HEK293 (cell line): ENCODE results near the gene MPHOSPH6.
A peak's percentile ranks its signal among the peaks of the same experiment; 100 is the strongest.

Source experiments
- CTCF ChIA-PET: fragments of 350-600 bp; formaldehyde crosslinking; extraction: SDS; loops from one replicate; lab custom pipeline; 2021; ENCODE audit warnings: antibody characterized with exemption; lab: Yijun Ruan, JAX
- POLR2A ChIA-PET: fragments of 300-600 bp; formaldehyde crosslinking; extraction: SDS; loops from one replicate; lab custom pipeline; 2020; ENCODE audit warnings: antibody characterized with exemption, inconsistent platforms; lab: Yijun Ruan, JAX
- H3K27ac ChIP-seq: fragments of 200-500 bp; sonication (Bioruptor generic); 2 replicates; pipeline ENCODE4 v1.5.1; 2014; ENCODE audit warnings: low read depth, low read length, control low read depth, inconsistent platforms; ENCODE audit errors: extremely low read depth
- H3K36me3 ChIP-seq, 2 experiments: fragments of 200-500 bp in 1 of 2; sonication (Bioruptor generic) in 1 of 2; 1 replicate in 1 of 2; 2 replicates in 1 of 2; pipeline ENCODE4 v1.5.1; 2014 to 2017; ENCODE audit warnings: inconsistent platforms in 2 of 2, low read length in 2 of 2; ENCODE audit not compliant: control insufficient read depth in 2 of 2, insufficient read depth in 1 of 2
- H3K4me1 ChIP-seq: fragments of 200-500 bp; sonication (Bioruptor generic); 2 replicates; pipeline ENCODE4 v1.5.1; 2014; ENCODE audit warnings: mild to moderate bottlenecking, low read length, inconsistent platforms; ENCODE audit not compliant: control insufficient read depth, insufficient read depth
- H3K4me3 ChIP-seq: 2 replicates; pipeline ENCODE4 v1.5.1; 2011; ENCODE audit warnings: low read depth, mild to moderate bottlenecking, control low read depth, low read length, moderate library complexity
- H3K9me3 ChIP-seq: fragments of 200-500 bp; sonication (Bioruptor generic); 2 replicates; pipeline ENCODE4 v1.5.1; 2014; ENCODE audit warnings: low read depth, low read length, inconsistent platforms; ENCODE audit not compliant: control insufficient read depth, insufficient read depth
- GLIS1 ChIP-seq: fragments of 450-650 bp; formaldehyde crosslinking; IDR thresholded peaks from 2 replicates; pipeline ENCODE4 v1.5.1; 2016; ENCODE audit warnings: missing biosample characterization, missing genetic modification characterization
- HOXA7 ChIP-seq: sonication (generic); formaldehyde crosslinking; IDR thresholded peaks from 2 replicates; pipeline ENCODE4 v1.8.1; 2022; ENCODE audit warnings: missing genetic modification reagents, borderline replicate concordance
- KLF8 ChIP-seq: fragments of 450-650 bp; formaldehyde crosslinking; IDR thresholded peaks from 2 replicates; pipeline ENCODE4 v1.5.1; 2016; ENCODE audit warnings: missing biosample characterization, missing genetic modification characterization
- SALL2 ChIP-seq: fragments of 450-650 bp; formaldehyde crosslinking; IDR thresholded peaks from 2 replicates; pipeline ENCODE4 v1.5.0; 2017; ENCODE audit warnings: missing biosample characterization, mild to moderate bottlenecking, missing genetic modification characterization, borderline replicate concordance
- WT1 ChIP-seq: fragments of 450-650 bp; formaldehyde crosslinking; IDR thresholded peaks from 2 replicates; pipeline ENCODE4 v1.5.1; 2016; ENCODE audit warnings: missing biosample characterization, missing genetic modification characterization
- ZFHX2 ChIP-seq: fragments of 450-650 bp; formaldehyde crosslinking; conservative IDR thresholded peaks from 2 replicates; pipeline ENCODE4 v1.5.1; 2016; ENCODE audit warnings: missing biosample characterization, missing genetic modification characterization
- ZNF138 ChIP-seq: fragments of 450-650 bp; formaldehyde crosslinking; IDR thresholded peaks from 2 replicates; pipeline ENCODE4 v1.5.1; 2016; ENCODE audit warnings: missing biosample characterization, missing genetic modification characterization, borderline replicate concordance
- ZNF140 ChIP-seq: fragments of 450-650 bp; formaldehyde crosslinking; IDR thresholded peaks from 2 replicates; pipeline ENCODE4 v1.5.1; 2016; ENCODE audit warnings: missing biosample characterization, missing genetic modification characterization
- ZNF248 ChIP-seq: fragments of 450-650 bp; formaldehyde crosslinking; IDR thresholded peaks from 2 replicates; pipeline ENCODE4 v1.5.1; 2017; ENCODE audit warnings: missing biosample characterization, missing genetic modification characterization
- ZNF37A ChIP-seq: fragments of 450-650 bp; IDR thresholded peaks from 2 replicates; pipeline ENCODE4 v1.5.1; 2018; ENCODE audit warnings: missing biosample characterization, missing genetic modification characterization
- ZNF398 ChIP-seq: fragments of 450-650 bp; formaldehyde crosslinking; IDR thresholded peaks from 2 replicates; pipeline ENCODE4 v1.5.1; 2017; ENCODE audit warnings: missing biosample characterization, missing genetic modification characterization
- ZNF433 ChIP-seq: fragments of 450-650 bp; formaldehyde crosslinking; IDR thresholded peaks from 2 replicates; pipeline ENCODE4 v1.5.1; 2016; ENCODE audit warnings: missing biosample characterization, missing genetic modification characterization, low read depth
- ZNF473 ChIP-seq: fragments of 450-650 bp; formaldehyde crosslinking; IDR thresholded peaks from 2 replicates; pipeline ENCODE4 v1.5.1; 2017; ENCODE audit warnings: missing biosample characterization, missing genetic modification characterization
- ZNF518A ChIP-seq: fragments of 450-650 bp; formaldehyde crosslinking; conservative IDR thresholded peaks from 2 replicates; pipeline ENCODE4 v1.5.1; 2016; ENCODE audit warnings: low read depth, missing biosample characterization, missing genetic modification characterization
- ZNF837 ChIP-seq: fragments of 450-650 bp; formaldehyde crosslinking; IDR thresholded peaks from 2 replicates; pipeline ENCODE4 v1.5.1; 2016; ENCODE audit warnings: missing biosample characterization, missing genetic modification characterization

Gene MPHOSPH6

GRCh38 chr16:82157836-82158235, 12.2 kb downstream of the MPHOSPH6 start:
- Histone ChIP-seq H3K9me3 (no peaks in the 10 kb centered on the region), H3K4me3 (no peak overlapping the region), H3K36me3 (peaks cover 22 to 40% of the 10 kb centered on the region in 2 experiments), H3K4me1 (peaks cover 6% of the 10 kb centered on the region), H3K27ac (no peak overlapping the region)
- ChIA-PET CTCF (no interaction called here), POLR2A (no interaction called here)
- TF ChIP-seq ZNF140 (tag by site-specific recombination) (no peak), ZNF37A (no peak), GLIS1 (tag by site-specific recombination) (no peak), ZNF398 (no peak), ZNF518A (no peak), KLF8 (tag by site-specific recombination) (no peak), ZNF837 (tag by site-specific recombination) (no peak)
- TF ChIP-seq, all 188 proteins: peak for 0

GRCh38 chr16:82157534-82157812, 12.6 kb downstream of the MPHOSPH6 start:
- ChIA-PET CTCF (no interaction called here), POLR2A (no interaction called here)
- Histone ChIP-seq H3K27ac (no peak overlapping the region), H3K4me1 (peaks cover 10% of the 10 kb centered on the region), H3K36me3 (peaks cover 22 to 36% of the 10 kb centered on the region in 2 experiments), H3K9me3 (no peaks in the 10 kb centered on the region), H3K4me3 (no peak overlapping the region)
- no peak for TF ChIP-seq HOXA7
- 0 out of 2 replicates have a peak, but pooled peaks have one; percentile 20 for TF ChIP-seq ZFHX2 (tag by site-specific recombination)

GRCh38 chr16:82156761-82157533, 13.1 kb downstream of the MPHOSPH6 start:
- peaks cover 13% of the 10 kb centered on the region for H3K4me1 ChIP-seq
- POLR2A ChIA-PET = no interaction called here
- peaks cover 22 to 31% of the 10 kb centered on the region in 2 experiments for H3K36me3 ChIP-seq
- H3K4me3 ChIP-seq = no peak overlapping the region
- CTCF ChIA-PET = no interaction called here
- H3K27ac ChIP-seq = no peak overlapping the region
- H3K9me3 ChIP-seq = no peaks in the 10 kb centered on the region
- TF ChIP-seq ZNF248 (no peak), ZNF138 (tag by site-specific recombination) (no peak), SALL2 (tag by site-specific recombination) (no peak), ZNF473 (tag by site-specific recombination) (no peak), WT1 (no peak), ZNF433 (tag by site-specific recombination) (no peak)
